ENCODE measurements around the gene PIGBOS1.
"Not testable (repeated sequence)": the region's sequence is repeated elsewhere in the genome, so short reads cannot be mapped to it uniquely, and the experiment has no call there.

PIGBOS1 gene

GRCh38 chr15:55282284-55282833, 36.6 kb downstream of the PIGBOS1 start:
- Histone ChIP-seq H3K36me3 (ENCODE audit: control insufficient read depth in 2 of 2, insufficient read depth in 2 of 2, low read length in 2 of 2) (no peaks in the 10 kb centered on the region), H3K27me3 (ENCODE audit: control insufficient read depth in 1 of 2, insufficient read depth in 2 of 2, low read length in 2 of 2) (no peaks in the 10 kb centered on the region), H3K9ac (ENCODE audit: low read length in 2 of 2) (no peak overlapping the region), H3K4me1 (ENCODE audit: control insufficient read depth, insufficient read depth, low read length) (peaks cover 6% of the 10 kb centered on the region), H3K27ac (ENCODE audit: low read length) (no peak overlapping the region), H3K4me3 (ENCODE audit: low read length in 2 of 2) (no peak overlapping the region), H3K9me3 (ENCODE audit: control insufficient read depth in 2 of 2, low read length in 2 of 2) (no peaks in the 10 kb centered on the region)

DNA sequence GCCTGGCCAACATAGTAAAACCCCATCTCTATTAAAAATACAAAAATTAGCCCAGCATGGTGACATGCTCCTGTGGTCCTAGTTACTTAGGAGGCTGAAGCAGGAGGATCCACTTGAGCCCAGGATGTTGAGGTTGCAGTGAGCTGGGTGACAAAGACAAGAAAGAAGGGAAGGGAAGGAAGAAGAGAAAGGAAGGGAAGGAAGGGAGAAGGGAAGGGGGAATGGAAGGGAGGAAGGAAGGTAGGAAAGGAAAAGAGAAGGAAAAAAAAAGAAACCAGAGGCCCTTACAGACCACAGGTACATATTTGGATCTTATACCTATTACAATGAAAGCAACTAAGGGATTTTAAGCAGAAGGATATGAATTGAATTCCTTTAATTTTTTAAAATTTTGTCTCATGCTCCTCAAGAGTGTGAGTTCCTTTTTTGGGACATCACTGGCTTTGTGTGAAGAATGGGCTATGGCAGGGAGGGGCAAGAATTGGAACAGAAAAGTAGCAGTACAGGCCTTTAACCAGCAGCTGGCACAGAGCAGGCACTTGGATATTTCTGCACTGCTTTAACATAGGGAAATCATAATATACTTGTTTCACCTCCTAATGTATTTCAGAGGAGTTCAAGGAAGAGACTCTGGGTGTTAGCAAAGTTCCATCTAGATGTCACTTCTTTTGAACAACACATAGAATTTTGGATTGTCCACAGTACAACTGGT, 37.2 kb downstream of the PIGBOS1 start:
- H3K4me3 ChIP-seq (ENCODE audit: low read length in 2 of 2) = no peak overlapping the region
- no peak overlapping the region for H3K27ac ChIP-seq (ENCODE audit: low read length)
- H3K9me3 ChIP-seq (ENCODE audit: control insufficient read depth in 2 of 2, low read length in 2 of 2) = no peaks in the 10 kb centered on the region
- no peak overlapping the region for H3K9ac ChIP-seq (ENCODE audit: low read length in 2 of 2)
- H3K4me1 ChIP-seq (ENCODE audit: control insufficient read depth, insufficient read depth, low read length) = peaks cover 6% of the 10 kb centered on the region
- H3K27me3 ChIP-seq (ENCODE audit: control insufficient read depth in 1 of 2, insufficient read depth in 2 of 2, low read length in 2 of 2) = no peaks in the 10 kb centered on the region
- no peaks in the 10 kb centered on the region for H3K36me3 ChIP-seq (ENCODE audit: control insufficient read depth in 2 of 2, insufficient read depth in 2 of 2, low read length in 2 of 2)

DNA sequence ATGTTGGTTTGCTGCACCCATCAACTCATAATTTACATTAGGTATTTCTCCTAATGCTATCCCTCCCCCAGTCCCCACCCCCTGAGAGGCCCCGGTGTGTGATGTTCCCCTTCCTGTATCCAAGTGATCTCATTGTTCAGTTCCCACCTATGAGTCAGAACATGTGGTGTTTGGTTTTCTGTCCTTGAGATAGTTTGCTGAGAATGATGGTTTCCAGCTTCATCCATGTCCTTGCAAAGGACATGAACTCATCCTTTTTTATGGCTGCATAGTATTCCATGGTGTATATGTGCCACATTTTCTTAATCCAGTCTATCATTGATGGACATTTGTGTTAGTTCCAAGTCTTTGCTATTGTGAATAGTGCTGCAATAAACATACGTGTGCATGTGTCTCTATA, 38.3 kb downstream of the PIGBOS1 start:
- not testable (repeated sequence) for H3K4me1 ChIP-seq (ENCODE audit: control insufficient read depth, insufficient read depth, low read length); H3K36me3 ChIP-seq (ENCODE audit: control insufficient read depth in 2 of 2, insufficient read depth in 2 of 2, low read length in 2 of 2); H3K9ac ChIP-seq (ENCODE audit: low read length in 2 of 2); H3K27ac ChIP-seq (ENCODE audit: low read length); H3K27me3 ChIP-seq (ENCODE audit: control insufficient read depth in 1 of 2, insufficient read depth in 2 of 2, low read length in 2 of 2); H3K4me3 ChIP-seq (ENCODE audit: low read length in 2 of 2); H3K9me3 ChIP-seq (ENCODE audit: control insufficient read depth in 2 of 2, low read length in 2 of 2)

DNA sequence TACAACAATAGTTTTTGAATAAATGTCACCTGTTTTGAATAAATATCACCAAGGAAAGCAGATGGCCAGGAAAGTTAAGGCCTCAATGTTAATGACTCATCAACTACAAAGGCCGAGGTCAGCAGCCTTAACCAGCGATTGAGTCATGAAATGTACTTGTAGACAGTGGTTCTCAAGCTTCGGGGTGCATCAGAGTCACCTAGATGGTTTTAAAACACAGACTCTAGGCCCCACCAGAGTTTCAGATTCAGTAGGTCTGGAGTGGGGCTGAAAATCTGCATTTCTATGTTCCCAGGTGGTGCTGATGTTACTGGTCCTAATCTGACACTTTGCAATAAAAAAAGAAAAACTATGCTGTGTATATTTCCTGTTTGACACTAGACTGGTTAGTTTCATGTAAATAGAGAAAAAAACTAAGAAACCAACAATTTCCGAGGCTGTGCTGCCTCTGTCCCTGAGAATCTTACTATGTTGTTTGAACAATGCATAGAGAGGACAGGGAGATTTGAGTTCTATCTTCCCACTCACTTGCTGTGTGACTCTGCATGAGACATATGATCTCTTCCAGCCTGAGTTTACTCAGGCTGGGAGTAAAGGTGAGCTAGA, 39.1 kb downstream of the PIGBOS1 start:
- Histone ChIP-seq H3K9me3 (ENCODE audit: control insufficient read depth in 2 of 2, low read length in 2 of 2) (no peaks in the 10 kb centered on the region), H3K27me3 (ENCODE audit: control insufficient read depth in 1 of 2, insufficient read depth in 2 of 2, low read length in 2 of 2) (no peaks in the 10 kb centered on the region), H3K4me1 (ENCODE audit: control insufficient read depth, insufficient read depth, low read length) (peaks cover 6% of the 10 kb centered on the region), H3K36me3 (ENCODE audit: control insufficient read depth in 2 of 2, insufficient read depth in 2 of 2, low read length in 2 of 2) (no peaks in the 10 kb centered on the region), H3K27ac (ENCODE audit: low read length) (no peak overlapping the region), H3K9ac (ENCODE audit: low read length in 2 of 2) (no peak overlapping the region), H3K4me3 (ENCODE audit: low read length in 2 of 2) (no peak overlapping the region)

DNA sequence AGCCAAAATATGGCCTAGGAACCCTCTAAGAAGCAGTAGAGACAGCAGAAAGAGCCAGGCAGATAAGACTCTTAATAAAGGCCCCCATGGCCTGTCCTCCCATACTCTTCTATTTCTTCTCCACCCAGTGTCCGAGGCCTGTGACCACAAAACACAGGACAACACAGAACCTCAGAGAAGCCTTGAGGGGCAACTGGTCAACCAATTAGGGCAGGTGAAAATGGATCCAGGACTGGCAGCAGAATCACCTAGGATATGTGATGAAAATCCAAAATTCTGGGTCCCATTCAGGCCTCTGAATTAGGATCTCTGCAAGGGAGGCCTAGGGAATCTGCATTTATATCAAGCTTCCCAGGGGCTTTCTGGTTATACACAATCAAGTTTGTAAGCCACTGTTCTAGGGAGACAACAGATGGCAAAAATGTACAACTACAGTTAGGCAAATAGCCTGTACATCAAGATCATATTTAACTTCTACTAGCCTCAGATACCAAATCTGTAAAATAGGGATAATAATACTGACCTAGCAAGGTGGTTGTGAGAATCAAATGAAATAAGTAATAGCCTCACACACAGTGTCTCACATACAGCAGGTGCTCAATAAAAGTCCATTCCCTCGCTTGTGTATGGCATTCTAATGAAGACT, 39.7 kb downstream of the PIGBOS1 start:
- Histone ChIP-seq H3K36me3 (ENCODE audit: control insufficient read depth in 2 of 2, insufficient read depth in 2 of 2, low read length in 2 of 2) (no peaks in the 10 kb centered on the region), H3K27me3 (ENCODE audit: control insufficient read depth in 1 of 2, insufficient read depth in 2 of 2, low read length in 2 of 2) (no peaks in the 10 kb centered on the region), H3K4me1 (ENCODE audit: control insufficient read depth, insufficient read depth, low read length) (peaks cover 6% of the 10 kb centered on the region), H3K4me3 (ENCODE audit: low read length in 2 of 2) (no peak overlapping the region), H3K9me3 (ENCODE audit: control insufficient read depth in 2 of 2, low read length in 2 of 2) (no peaks in the 10 kb centered on the region), H3K27ac (ENCODE audit: low read length) (no peak overlapping the region), H3K9ac (ENCODE audit: low read length in 2 of 2) (no peak overlapping the region)

GRCh38 chr15:55277715-55278114, 41.2 kb downstream of the PIGBOS1 start:
- Histone ChIP-seq H3K27ac (ENCODE audit: low read length) (peak overlapping the region; percentile 11), H3K4me3 (ENCODE audit: low read length in 2 of 2) (no peak overlapping the region)

DNA sequence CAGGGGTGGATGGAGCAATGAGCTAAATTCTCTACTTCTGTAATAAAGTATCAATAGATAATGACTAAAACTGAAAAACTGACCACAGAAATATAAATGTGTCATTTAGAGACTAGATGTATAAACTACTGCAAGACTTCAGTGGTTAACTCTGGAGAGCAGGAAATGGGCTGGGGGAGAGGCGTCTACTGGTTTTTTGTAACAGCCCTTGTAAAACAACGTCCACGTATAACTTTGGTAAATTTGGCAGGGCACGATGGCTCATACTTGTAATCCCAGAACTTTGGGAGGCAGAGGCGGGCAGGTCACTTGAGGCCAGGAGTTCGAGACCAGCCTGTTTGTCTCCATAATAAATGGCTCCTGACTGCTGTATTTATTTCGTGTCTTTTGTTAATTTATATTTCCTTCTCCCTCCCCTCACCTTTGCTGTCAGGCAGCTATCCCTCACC, 41.8 kb downstream of the PIGBOS1 start:
- no peaks in the 10 kb centered on the region for H3K27me3 ChIP-seq (ENCODE audit: control insufficient read depth in 1 of 2, insufficient read depth in 2 of 2, low read length in 2 of 2)
- no peaks in the 10 kb centered on the region for H3K36me3 ChIP-seq (ENCODE audit: control insufficient read depth in 2 of 2, insufficient read depth in 2 of 2, low read length in 2 of 2)
- H3K4me3 ChIP-seq (ENCODE audit: low read length in 2 of 2) = no peak overlapping the region
- peak overlapping the region; percentile 11 for H3K27ac ChIP-seq (ENCODE audit: low read length)
- no peaks in the 10 kb centered on the region for H3K4me1 ChIP-seq (ENCODE audit: control insufficient read depth, insufficient read depth, low read length)
- H3K9ac ChIP-seq (ENCODE audit: low read length in 2 of 2) = no peak overlapping the region
- H3K9me3 ChIP-seq (ENCODE audit: control insufficient read depth in 2 of 2, low read length in 2 of 2) = no peaks in the 10 kb centered on the region

More at GRCh38 chr15:55277715-55278114, 41.2 kb downstream of the PIGBOS1 start:
- H3K9ac ChIP-seq (ENCODE audit: low read length in 2 of 2) = no peak overlapping the region
- H3K36me3 ChIP-seq (ENCODE audit: control insufficient read depth in 2 of 2, insufficient read depth in 2 of 2, low read length in 2 of 2) = no peaks in the 10 kb centered on the region
- no peaks in the 10 kb centered on the region for H3K27me3 ChIP-seq (ENCODE audit: control insufficient read depth in 1 of 2, insufficient read depth in 2 of 2, low read length in 2 of 2)
- no peaks in the 10 kb centered on the region for H3K9me3 ChIP-seq (ENCODE audit: control insufficient read depth in 2 of 2, low read length in 2 of 2)
- peaks cover 6% of the 10 kb centered on the region for H3K4me1 ChIP-seq (ENCODE audit: control insufficient read depth, insufficient read depth, low read length)

DNA sequence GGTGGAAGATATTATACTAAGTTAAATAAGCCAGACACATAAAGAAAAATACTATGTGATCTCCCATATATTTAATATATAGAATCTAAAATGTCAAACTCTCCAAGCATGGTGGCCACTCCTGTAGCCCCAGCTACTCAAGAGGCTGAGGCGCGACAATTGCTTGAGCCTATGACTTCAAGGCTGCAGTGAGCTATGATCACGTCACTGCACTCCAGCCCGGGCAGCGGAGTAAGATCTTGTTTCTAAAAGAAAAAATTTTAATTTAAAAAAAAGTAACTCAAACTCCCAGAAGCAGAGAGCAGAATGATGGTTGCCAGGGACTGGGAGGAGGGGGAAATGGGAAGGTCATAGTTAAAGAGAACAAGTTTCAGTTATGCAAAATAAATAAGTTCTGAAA, 42.6 kb downstream of the PIGBOS1 start:
- Histone ChIP-seq H3K9ac (ENCODE audit: low read length in 2 of 2) (no peak overlapping the region), H3K36me3 (ENCODE audit: control insufficient read depth in 2 of 2, insufficient read depth in 2 of 2, low read length in 2 of 2) (no peaks in the 10 kb centered on the region), H3K27me3 (ENCODE audit: control insufficient read depth in 1 of 2, insufficient read depth in 2 of 2, low read length in 2 of 2) (no peaks in the 10 kb centered on the region), H3K4me3 (ENCODE audit: low read length in 2 of 2) (no peak overlapping the region), H3K9me3 (ENCODE audit: control insufficient read depth in 2 of 2, low read length in 2 of 2) (no peaks in the 10 kb centered on the region), H3K27ac (ENCODE audit: low read length) (no peak overlapping the region), H3K4me1 (ENCODE audit: control insufficient read depth, insufficient read depth, low read length) (no peaks in the 10 kb centered on the region)

- Histone ChIP-seq H3K9ac (ENCODE audit: low read length in 2 of 2) (no peak overlapping the region), H3K4me1 (ENCODE audit: control insufficient read depth, insufficient read depth, low read length) (no peaks in the 10 kb centered on the region), H3K4me3 (ENCODE audit: low read length in 2 of 2) (no peak overlapping the region), H3K36me3 (ENCODE audit: control insufficient read depth in 2 of 2, insufficient read depth in 2 of 2, low read length in 2 of 2) (peaks cover 2 to 5% of the 10 kb centered on the region in 2 donors), H3K27me3 (ENCODE audit: control insufficient read depth in 1 of 2, insufficient read depth in 2 of 2, low read length in 2 of 2) (no peaks in the 10 kb centered on the region), H3K27ac (ENCODE audit: low read length) (no peak overlapping the region), H3K9me3 (ENCODE audit: control insufficient read depth in 2 of 2, low read length in 2 of 2) (no peaks in the 10 kb centered on the region)
These were observed 48.6 kb downstream of the PIGBOS1 start for GRCh38 chr15:55270291-55270690.

DNA sequence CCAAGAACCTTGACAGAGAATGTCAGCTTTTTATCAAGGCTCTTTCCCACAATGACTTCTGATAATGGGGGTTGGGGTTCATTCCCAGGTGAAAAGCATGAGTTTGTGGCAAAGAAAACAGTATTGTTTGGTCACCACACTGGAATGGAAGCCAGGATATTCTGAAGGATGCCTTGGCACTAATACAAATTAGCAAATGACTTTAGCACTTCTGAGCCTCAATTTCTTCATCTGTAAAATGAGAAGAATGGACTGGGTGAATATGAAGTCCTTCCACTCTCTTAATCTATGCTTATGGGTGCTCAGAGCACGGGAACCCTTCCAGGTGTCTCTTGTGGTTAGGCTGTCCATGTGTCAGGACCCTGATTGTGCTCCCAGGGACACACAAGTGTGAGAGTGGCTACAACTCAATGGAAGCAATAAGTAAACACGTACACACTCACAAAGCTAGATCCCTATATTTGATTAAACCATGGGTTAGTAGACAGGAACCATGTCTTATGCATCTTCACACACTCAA, 50.7 kb downstream of the PIGBOS1 start:
- Histone ChIP-seq H3K36me3 (ENCODE audit: control insufficient read depth in 2 of 2, insufficient read depth in 2 of 2, low read length in 2 of 2) (peaks cover 2 to 5% of the 10 kb centered on the region in 2 donors), H3K9ac (ENCODE audit: low read length in 2 of 2) (no peak overlapping the region), H3K4me1 (ENCODE audit: control insufficient read depth, insufficient read depth, low read length) (no peaks in the 10 kb centered on the region), H3K27ac (ENCODE audit: low read length) (no peak overlapping the region), H3K9me3 (ENCODE audit: control insufficient read depth in 2 of 2, low read length in 2 of 2) (no peaks in the 10 kb centered on the region), H3K27me3 (ENCODE audit: control insufficient read depth in 1 of 2, insufficient read depth in 2 of 2, low read length in 2 of 2) (no peaks in the 10 kb centered on the region), H3K4me3 (ENCODE audit: low read length in 2 of 2) (no peak overlapping the region)
